Neural cell (in vitro differentiated cells): ENCODE results near the gene ATG9B. TPM values are rescaled to one million over a fixed set of nuclear protein-coding genes. Genes with fewer than 3 reads are reported as not detected.

Source experiments
- H2AFZ ChIP-seq: fragments of 200-600, 300-800 bp; sonication (generic), shearing (Covaris generic); 2 replicates; pipeline ENCODE4 v1.6.0; 2014; ENCODE audit warnings: low read depth, mild to moderate bottlenecking, antibody characterized with exemption, low read length, moderate library complexity
- H3F3A ChIP-seq: fragments of 200-600 bp; shearing (Covaris generic); 2 replicates; pipeline ENCODE4 v1.6.1; 2016; ENCODE audit warnings: mild to moderate bottlenecking, moderate library complexity, mixed read lengths, antibody characterized with exemption, low read length; ENCODE audit not compliant: insufficient read depth, poor library complexity, severe bottlenecking
- H3K27ac ChIP-seq: fragments of 200-600, 300-800 bp; sonication (generic), shearing (Covaris generic); 2 replicates; pipeline ENCODE4 v1.5.1; 2014; ENCODE audit warnings: mild to moderate bottlenecking, low read length, moderate library complexity
- H3K27me3 ChIP-seq: fragments of 300-800, 200-600 bp; sonication (generic), shearing (Covaris generic); 2 replicates; pipeline ENCODE4 v1.6.0; 2014; ENCODE audit warnings: mild to moderate bottlenecking, low read depth, low read length, moderate library complexity; ENCODE audit not compliant: insufficient read depth
- H3K36me3 ChIP-seq: fragments of 300-800, 200-600 bp; sonication (generic), shearing (Covaris generic); 2 replicates; pipeline ENCODE4 v1.5.1; 2014; ENCODE audit warnings: mild to moderate bottlenecking, antibody characterized with exemption, low read length, moderate library complexity; ENCODE audit not compliant: insufficient read depth
- H3K4me2 ChIP-seq: fragments of 300-800, 200-600 bp; sonication (generic), shearing (Covaris generic); 2 replicates; pipeline ENCODE4 v1.6.0; 2014; ENCODE audit warnings: mild to moderate bottlenecking, low read length
- H3K4me3 ChIP-seq: fragments of 300-800, 200-600 bp; sonication (generic), shearing (Covaris generic); 2 replicates; pipeline ENCODE4 v1.5.1; 2014; ENCODE audit warnings: mild to moderate bottlenecking, low read length, moderate library complexity
- H3K79me2 ChIP-seq: fragments of 200-600 bp; shearing (Covaris generic); replicated peaks from 2 replicates; pipeline ENCODE4 v1.6.0; 2014; ENCODE audit warnings: mild to moderate bottlenecking, low read length, moderate library complexity; ENCODE audit not compliant: insufficient read depth
- H3K9ac ChIP-seq: fragments of 300-800, 200-600 bp; sonication (generic), shearing (Covaris generic); 2 replicates; pipeline ENCODE4 v1.6.1; 2016; ENCODE audit warnings: mild to moderate bottlenecking, low read length, mixed read lengths
- H3K9me2 ChIP-seq: fragments of 200-600 bp; shearing (Covaris generic); 2 replicates; pipeline ENCODE4 v1.6.1; 2016; ENCODE audit warnings: mild to moderate bottlenecking, low read length, mixed read lengths; ENCODE audit not compliant: insufficient read depth
- H3K9me3 ChIP-seq: fragments of 200-600, 300-800 bp; sonication (generic), shearing (Covaris generic); 2 replicates; pipeline ENCODE4 v1.6.1; 2016; ENCODE audit warnings: mild to moderate bottlenecking, mixed run types, low read length, moderate library complexity, mixed read lengths
- H4K20me1 ChIP-seq: fragments of 200-600 bp; shearing (Covaris generic); 2 replicates; pipeline ENCODE4 v1.6.1; 2016; ENCODE audit warnings: mild to moderate bottlenecking, mixed run types; ENCODE audit not compliant: insufficient read depth
- EZH2 ChIP-seq: fragments of 200-600, 300-800 bp; shearing (Covaris generic), sonication (generic); IDR thresholded peaks from 2 replicates; pipeline ENCODE4 v1.6.1; 2014; ENCODE audit warnings: antibody characterized with exemption, low read length, borderline replicate concordance, mild to moderate bottlenecking; ENCODE audit not compliant: insufficient read depth, poor library complexity, severe bottlenecking
- MXI1 ChIP-seq: fragments of 450-650 bp; conservative IDR thresholded peaks from 2 replicates; pipeline ENCODE4 v1.6.1; 2014; ENCODE audit warnings: antibody characterized with exemption, mild to moderate bottlenecking; ENCODE audit not compliant: poor library complexity, severe bottlenecking
- POLR2AphosphoS5 ChIP-seq: IDR thresholded peaks from 2 replicates; pipeline ENCODE4 v1.6.1; 2012
- RAD21 ChIP-seq: fragments of 450-650 bp; conservative IDR thresholded peaks from 2 replicates; pipeline ENCODE4 v1.6.1; 2014; ENCODE audit warnings: antibody characterized with exemption, mild to moderate bottlenecking, moderate library complexity
- SMC3 ChIP-seq: fragments of 450-650 bp; conservative IDR thresholded peaks from 2 replicates; pipeline ENCODE4 v1.6.1; 2014; ENCODE audit warnings: antibody characterized with exemption, mild to moderate bottlenecking, moderate library complexity; ENCODE audit not compliant: poor library complexity
- TAF1 ChIP-seq: IDR thresholded peaks from 2 replicates; pipeline ENCODE4 v1.6.1; 2012; ENCODE audit warnings: low read depth
- polyA plus RNA-seq: library from polyadenylated mRNA; depleted of rRNA; stranded (reverse); fragments of >200 nt; gene quantifications from 2 replicates; pipeline ENCODE4 v1.2.3, GENCODE V29; 2014
- TF ChIP-seq, protein P1 (sequence below): fragments of 450-650 bp; IDR thresholded peaks from 2 replicates; pipeline ENCODE4 v1.5.1; 2014; ENCODE audit warnings: antibody characterized with exemption, mild to moderate bottlenecking, moderate library complexity; ENCODE audit not compliant: poor library complexity, severe bottlenecking
- TF ChIP-seq, protein P2 (sequence below): IDR thresholded peaks from 2 replicates; pipeline ENCODE4 v1.6.1; 2012; ENCODE audit warnings: borderline replicate concordance

The ATG9B gene
- polyA plus RNA-seq, 1 donor from 2014 or later = 1.4 TPM

DNA sequence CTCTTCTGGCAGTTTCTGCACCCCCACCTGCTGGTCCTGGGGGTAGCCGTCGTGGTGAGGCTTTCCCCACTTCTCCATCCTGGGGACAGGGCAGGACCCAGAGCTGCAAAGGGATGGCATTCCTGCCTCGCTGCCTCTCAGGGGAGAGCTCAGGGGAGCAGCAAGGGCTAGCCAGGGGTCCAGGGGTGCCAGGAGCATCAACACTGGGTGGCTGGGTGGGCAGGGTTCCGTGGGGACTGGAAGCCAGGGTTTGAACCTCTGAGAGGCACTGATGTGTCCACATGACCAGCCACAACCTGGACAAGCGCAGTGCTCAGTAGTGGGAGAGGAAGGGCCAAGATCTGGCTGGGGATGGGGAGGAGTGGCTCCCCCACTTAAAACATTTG, 9.6 kb upstream of the ATG9B start:
- Histone ChIP-seq H3K9me2 (no peaks in the 10 kb centered on the region), H3K4me2 (no peak overlapping the region), H4K20me1 (no peaks in the 10 kb centered on the region), H3K9ac (no peak overlapping the region), H3K79me2 (peaks cover 3% of the 10 kb centered on the region), H3K27ac (no peak overlapping the region), H3K36me3 (no peaks in the 10 kb centered on the region), H3K4me3 (no peak overlapping the region), H3K27me3 (no peaks in the 10 kb centered on the region), H3F3A (no peaks in the 10 kb centered on the region), H2AFZ (no peak overlapping the region), H3K9me3 (no peaks in the 10 kb centered on the region)
- TF ChIP-seq TAF1 (no peak), RAD21 (no peak), MXI1 (no peak), POLR2AphosphoS5 (no peak), SMC3 (no peak)
- TF ChIP-seq, protein P1, sequence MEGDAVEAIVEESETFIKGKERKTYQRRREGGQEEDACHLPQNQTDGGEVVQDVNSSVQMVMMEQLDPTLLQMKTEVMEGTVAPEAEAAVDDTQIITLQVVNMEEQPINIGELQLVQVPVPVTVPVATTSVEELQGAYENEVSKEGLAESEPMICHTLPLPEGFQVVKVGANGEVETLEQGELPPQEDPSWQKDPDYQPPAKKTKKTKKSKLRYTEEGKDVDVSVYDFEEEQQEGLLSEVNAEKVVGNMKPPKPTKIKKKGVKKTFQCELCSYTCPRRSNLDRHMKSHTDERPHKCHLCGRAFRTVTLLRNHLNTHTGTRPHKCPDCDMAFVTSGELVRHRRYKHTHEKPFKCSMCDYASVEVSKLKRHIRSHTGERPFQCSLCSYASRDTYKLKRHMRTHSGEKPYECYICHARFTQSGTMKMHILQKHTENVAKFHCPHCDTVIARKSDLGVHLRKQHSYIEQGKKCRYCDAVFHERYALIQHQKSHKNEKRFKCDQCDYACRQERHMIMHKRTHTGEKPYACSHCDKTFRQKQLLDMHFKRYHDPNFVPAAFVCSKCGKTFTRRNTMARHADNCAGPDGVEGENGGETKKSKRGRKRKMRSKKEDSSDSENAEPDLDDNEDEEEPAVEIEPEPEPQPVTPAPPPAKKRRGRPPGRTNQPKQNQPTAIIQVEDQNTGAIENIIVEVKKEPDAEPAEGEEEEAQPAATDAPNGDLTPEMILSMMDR = no peak
- TF ChIP-seq, protein P2, sequence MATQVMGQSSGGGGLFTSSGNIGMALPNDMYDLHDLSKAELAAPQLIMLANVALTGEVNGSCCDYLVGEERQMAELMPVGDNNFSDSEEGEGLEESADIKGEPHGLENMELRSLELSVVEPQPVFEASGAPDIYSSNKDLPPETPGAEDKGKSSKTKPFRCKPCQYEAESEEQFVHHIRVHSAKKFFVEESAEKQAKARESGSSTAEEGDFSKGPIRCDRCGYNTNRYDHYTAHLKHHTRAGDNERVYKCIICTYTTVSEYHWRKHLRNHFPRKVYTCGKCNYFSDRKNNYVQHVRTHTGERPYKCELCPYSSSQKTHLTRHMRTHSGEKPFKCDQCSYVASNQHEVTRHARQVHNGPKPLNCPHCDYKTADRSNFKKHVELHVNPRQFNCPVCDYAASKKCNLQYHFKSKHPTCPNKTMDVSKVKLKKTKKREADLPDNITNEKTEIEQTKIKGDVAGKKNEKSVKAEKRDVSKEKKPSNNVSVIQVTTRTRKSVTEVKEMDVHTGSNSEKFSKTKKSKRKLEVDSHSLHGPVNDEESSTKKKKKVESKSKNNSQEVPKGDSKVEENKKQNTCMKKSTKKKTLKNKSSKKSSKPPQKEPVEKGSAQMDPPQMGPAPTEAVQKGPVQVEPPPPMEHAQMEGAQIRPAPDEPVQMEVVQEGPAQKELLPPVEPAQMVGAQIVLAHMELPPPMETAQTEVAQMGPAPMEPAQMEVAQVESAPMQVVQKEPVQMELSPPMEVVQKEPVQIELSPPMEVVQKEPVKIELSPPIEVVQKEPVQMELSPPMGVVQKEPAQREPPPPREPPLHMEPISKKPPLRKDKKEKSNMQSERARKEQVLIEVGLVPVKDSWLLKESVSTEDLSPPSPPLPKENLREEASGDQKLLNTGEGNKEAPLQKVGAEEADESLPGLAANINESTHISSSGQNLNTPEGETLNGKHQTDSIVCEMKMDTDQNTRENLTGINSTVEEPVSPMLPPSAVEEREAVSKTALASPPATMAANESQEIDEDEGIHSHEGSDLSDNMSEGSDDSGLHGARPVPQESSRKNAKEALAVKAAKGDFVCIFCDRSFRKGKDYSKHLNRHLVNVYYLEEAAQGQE = no peak

DNA sequence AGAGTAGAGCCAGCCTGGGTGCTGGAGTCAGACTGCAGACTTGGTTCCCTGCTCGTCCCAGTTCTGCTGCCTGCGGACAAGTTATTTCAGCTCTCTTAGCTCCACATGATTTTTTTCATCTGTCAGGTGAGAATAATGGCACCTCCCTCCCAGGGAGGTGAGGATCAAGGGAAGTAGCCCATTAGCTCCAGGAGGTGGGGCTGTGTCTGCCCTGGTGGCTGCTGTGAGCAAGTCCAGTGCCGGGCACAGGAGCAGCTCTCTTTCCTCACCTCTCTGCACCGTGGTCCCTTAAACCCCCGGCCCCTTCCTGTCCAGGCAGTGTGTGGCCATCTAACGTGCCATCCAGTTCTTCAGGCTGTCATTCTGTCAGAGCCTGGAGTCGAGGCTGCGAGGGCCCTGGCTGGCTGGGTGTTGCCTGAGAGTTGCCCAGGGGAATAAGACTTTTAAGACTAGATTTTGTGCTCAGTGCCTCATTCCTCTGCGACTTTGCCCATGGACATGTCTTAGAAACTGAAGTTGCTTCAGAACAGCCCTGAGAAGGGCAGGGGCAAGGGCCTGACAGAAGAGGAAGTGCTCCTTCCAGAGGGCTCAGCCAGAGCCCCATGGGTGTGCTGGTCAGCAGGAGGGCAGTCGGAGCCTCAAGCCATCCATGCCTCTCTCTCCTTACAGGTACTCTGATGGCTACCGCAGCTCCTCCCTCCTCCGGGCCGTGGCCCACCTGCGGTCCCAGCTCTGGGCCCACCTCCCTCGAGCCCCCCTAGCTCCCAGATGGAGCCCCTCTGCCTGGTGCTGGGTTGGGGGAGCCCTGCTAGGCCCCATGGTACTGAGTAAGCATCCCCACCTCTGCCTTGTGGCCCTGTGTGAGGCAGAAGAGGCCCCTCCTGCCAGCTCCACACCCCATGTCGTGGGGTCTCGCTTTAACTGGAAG, 8.9 kb upstream of the ATG9B start:
- Histone ChIP-seq H3F3A (no peaks in the 10 kb centered on the region), H3K79me2 (peaks cover 3% of the 10 kb centered on the region), H3K4me2 (no peak overlapping the region), H3K27ac (no peak overlapping the region), H3K9me2 (no peaks in the 10 kb centered on the region), H3K9me3 (no peaks in the 10 kb centered on the region), H3K4me3 (no peak overlapping the region), H2AFZ (no peak overlapping the region), H3K9ac (no peak overlapping the region), H3K36me3 (no peaks in the 10 kb centered on the region), H3K27me3 (no peaks in the 10 kb centered on the region), H4K20me1 (no peaks in the 10 kb centered on the region)
- TF ChIP-seq EZH2 (no peak), TAF1 (no peak), MXI1 (no peak), RAD21 (no peak)
- TF ChIP-seq, protein P1 = no peak
